Esophagus squamous epithelium (tissue), 4 donors: Measurements from ENCODE around the gene SH2D1A.

Source experiments
- POLR2A ChIP-seq, 4 donors: fragments of 450-650 bp; IDR thresholded peaks; one replicate each; pipeline ENCODE4 v1.6.1; 2017; ENCODE audit warnings: antibody characterized with exemption in 4 of 4, mild to moderate bottlenecking in 4 of 4, moderate library complexity in 3 of 4
- TF ChIP-seq, protein P1 (sequence below), 6 experiments: fragments of 450-650 bp in 4 of 6; fragments of 200-600 bp in 2 of 6; sonication (generic) in 2 of 6; IDR thresholded peaks; one replicate each; pipeline ENCODE4 v1.5.1; 2016 to 2019; ENCODE audit warnings: antibody characterized with exemption in 6 of 6, mild to moderate bottlenecking in 4 of 6, moderate library complexity in 4 of 6

DNA sequence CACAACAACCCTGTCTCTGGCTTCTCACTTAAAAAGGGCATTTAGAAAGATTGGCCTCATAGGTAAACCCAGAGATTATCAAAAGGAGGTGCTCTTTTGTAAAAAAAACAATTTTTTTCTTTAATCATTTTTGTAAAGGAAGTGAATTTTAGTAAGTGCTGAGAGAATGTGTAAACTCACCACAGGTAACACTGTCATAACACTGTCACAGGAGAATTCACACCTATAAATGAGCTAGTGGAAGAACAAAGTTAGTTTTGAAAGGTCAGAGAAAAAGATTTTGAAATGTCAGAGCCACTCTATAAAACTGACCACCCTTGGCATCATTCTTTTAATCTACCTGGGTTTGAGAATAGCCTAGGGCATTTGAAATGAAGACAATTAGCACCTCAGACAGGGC, 3.3 kb upstream of the SH2D1A start:
- TF ChIP-seq, protein P1, sequence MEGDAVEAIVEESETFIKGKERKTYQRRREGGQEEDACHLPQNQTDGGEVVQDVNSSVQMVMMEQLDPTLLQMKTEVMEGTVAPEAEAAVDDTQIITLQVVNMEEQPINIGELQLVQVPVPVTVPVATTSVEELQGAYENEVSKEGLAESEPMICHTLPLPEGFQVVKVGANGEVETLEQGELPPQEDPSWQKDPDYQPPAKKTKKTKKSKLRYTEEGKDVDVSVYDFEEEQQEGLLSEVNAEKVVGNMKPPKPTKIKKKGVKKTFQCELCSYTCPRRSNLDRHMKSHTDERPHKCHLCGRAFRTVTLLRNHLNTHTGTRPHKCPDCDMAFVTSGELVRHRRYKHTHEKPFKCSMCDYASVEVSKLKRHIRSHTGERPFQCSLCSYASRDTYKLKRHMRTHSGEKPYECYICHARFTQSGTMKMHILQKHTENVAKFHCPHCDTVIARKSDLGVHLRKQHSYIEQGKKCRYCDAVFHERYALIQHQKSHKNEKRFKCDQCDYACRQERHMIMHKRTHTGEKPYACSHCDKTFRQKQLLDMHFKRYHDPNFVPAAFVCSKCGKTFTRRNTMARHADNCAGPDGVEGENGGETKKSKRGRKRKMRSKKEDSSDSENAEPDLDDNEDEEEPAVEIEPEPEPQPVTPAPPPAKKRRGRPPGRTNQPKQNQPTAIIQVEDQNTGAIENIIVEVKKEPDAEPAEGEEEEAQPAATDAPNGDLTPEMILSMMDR (IDR thresholded peaks at IDR 0.05), result no peak
- no peak for TF ChIP-seq POLR2A (IDR thresholded peaks at IDR 0.05)
